Measurements from ENCODE around the gene CIROP.

The CIROP gene

GRCh38 chr14:23066368-23066767 lies 38.4 kb downstream of the CIROP start:
- DNase-seq: no peak

DNA sequence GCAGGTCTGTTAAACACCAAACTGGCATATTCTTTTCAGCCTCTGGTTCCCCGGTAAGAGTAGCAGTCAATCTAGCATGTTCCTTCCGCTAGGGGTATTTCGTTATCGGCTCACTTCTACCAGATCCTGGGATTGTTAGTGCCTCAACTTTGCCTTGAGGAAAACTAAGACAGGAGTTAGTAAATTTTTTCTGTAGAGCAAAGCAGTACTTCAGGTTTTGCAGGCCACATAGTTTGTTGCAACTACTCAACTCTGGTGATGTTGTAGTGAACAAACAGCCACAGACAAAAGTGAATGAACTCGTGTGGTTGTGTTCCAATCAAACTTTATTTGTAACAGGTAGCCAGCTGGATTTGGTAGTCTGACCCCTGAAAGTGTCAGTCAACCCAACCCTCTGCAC lies 41.2 kb downstream of the CIROP start:
- no peak for DNase-seq

- DNase-seq: no peak
These were observed 42.8 kb downstream of the CIROP start for GRCh38 chr14:23062002-23062401.

DNA sequence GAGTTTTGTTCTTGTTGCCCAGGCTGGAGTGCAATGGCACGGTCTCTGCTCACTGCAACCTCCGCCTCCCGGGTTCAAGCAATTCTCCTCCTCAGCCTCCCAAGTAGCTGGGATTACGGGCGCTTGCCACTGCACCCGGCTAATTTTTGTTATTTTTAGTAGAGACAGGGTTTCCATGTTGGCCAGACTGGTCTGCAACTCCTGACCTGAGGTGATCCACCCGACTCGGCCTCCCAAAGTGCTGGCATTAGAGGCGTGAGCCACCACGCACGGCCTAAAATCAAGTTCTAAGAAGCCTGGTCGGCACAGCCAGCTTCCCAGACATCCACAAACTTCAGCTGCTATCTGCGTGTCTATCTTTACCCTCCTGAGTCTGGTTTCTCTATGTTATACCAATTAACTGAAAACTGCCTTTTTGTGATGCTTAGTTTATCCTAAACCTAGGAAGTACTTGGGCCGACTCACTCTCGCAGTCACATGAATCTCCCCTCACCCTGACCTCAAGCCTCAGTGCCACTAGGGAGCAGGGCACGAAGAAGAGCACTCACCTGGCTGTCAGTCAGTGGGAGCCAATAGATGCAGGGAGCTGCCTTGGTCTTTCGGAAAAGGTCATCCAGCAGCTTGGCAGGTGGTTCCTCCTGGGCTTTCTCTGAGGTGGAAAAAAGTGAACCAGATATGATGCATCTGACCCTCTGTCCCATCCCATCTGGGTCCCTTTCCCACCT lies 44.1 kb downstream of the CIROP start:
- DNase-seq: no peak

GRCh38 chr14:23058654-23059504 lies 45.9 kb downstream of the CIROP start:
- DNase-seq: no peak

GRCh38 chr14:23057757-23058653 lies 46.8 kb downstream of the CIROP start:
- no peak for DNase-seq

GRCh38 chr14:23056956-23057756 lies 47.6 kb downstream of the CIROP start, which contains the start of gene CDH24:
Gene CDH24 (minus strand): TSS chr14:23057520. CDS start chr14:23055733, 1,787 bp downstream.
- no peak for DNase-seq

GRCh38 chr14:23056145-23056955 lies 48.4 kb downstream of the CIROP start:
- DNase-seq: no peak

- no peak for DNase-seq
These were observed 49.1 kb downstream of the CIROP start for GRCh38 chr14:23055621-23056144.

DNA sequence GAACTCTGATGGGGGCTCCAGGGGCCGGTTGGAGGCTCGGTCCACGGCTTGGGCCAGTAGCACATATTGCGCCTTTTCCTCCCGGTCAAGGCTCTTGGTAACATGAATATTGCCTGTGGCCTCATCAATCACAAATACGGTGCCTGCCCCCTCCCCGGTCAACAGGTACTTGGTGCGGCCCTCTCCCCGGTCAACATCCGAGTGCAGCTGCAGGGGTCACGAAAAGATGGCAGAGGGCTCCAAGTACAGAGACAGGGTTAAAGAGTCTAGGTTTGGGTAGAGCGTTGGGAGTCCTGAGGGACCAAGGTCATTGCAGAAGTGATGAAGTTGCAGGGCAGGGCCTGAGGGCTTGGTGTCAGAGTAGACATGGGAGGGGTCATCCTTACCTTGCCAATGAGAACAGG lies 49.6 kb downstream of the CIROP start:
- DNase-seq: no peak

DNA sequence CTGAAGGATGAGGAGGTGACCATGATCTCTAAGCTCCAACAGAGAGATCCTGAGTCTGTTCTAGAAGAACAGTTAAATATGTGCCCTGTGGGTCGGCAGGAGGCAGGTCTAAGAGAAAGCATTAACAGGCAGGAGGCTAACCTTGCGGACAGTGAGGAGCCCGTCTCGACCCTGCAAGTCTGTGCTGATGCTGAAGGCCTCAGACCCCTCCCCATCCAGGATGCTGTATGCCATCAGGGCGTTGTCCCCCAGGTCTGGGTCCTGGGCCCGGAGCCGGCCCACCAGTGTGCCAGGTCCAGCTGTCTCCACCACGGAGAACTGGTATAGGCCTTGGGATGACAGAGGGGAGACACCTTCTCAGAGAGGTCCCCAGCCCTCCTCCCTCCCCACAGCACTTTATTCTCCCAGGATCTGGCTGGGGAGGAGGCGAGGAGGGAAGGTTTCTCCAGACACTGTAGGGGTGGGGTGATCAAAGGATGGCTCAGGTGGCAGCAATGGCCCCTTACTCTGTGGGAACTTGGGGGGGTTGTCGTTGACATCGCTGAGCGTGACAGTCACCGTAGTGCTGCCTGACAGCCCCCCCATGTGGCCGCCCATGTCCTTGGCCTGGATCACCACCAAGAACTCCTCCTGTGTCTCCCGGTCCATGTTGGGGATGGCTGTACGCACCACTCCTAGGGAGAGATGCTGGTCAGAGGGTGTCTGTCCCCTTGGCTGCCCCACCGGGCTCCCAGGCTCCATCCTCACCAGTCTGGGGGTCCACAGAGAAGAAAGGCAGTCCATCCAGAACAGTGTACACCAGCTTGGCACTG lies 50.6 kb downstream of the CIROP start:
- DNase-seq: no peak

DNA sequence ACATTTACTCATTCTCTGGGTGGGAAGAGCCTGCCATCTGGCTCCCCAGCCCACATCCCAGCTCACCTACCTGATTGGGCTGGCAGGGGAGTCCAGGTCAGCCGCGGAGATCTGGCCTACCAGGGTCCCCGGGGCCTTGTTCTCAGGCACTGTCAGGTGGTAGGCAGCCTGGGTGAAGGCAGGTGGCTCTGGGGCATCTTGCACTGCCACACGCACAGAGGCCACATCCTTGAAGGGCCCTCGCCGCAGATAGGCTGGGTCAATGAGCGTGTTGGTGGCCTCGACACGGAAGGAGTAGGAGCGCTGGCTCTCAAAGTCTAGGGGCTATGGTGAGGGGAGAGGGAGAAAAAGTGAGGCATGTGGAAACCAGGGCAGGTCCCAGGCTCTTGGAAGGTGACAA lies 51.4 kb downstream of the CIROP start:
- DNase-seq: no peak

- DNase-seq: no peak
These were observed 52.1 kb downstream of the CIROP start for GRCh38 chr14:23052671-23053070.

DNA sequence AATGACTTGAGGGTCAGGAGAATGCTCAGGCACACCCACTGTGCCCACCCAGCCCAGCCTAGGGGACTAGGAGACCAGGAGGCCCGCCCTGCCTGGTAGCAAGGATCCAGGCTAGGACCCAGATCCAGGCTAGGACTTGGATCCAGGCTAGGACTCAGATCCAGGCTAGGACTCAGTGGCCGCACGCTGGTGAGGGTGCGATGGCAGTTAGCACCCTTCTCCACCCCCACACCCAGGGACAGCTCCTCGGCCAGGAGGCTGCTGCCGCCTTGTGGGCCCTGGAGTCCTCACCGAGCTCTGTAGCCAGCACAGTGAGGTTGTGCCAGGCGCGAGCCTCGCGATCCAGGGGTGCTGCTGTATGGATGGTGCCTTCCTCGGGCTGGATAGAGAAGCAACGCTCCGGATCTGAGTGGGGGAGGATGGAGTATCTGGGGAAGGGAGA lies 52.6 kb downstream of the CIROP start:
- DNase-seq: no peak

DNA sequence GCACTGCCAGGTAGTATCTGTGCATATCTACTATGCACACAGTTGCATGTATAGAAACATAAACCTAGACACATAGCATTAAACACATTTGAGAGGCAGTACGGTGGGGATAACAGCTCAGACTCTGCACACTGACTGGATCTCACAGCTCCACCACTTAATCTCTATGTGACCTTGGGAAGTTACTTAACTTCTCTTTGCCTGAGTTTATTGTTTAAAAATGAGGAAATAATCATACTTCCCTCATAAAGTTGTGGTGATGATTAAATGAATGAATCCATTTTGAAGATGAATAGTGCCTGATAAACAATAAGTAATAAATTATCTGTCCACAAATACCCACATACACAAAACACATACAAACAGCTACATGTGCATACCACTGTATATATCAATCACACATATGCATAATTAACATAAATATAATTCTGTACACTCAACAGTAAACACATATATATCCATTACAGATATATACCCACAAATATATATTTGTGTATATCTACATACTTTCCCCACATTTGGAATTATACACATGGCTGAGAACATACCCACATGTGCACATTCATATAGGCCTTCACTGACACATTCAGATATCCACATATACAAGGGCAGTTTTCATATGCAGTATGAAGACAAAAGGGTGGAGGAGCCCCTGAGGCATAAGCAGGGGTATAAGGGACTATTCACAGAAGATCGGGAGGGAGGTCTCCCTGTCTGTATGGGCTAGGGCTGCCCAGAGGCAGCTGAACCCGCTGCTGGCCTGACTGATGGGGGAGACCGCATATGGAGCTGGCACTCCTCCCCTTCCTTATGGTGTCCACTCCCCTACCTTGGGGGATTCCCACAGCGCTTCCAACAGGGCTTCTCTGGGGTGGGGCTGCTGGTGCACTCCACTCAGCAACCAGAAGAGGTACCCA lies 53.4 kb downstream of the CIROP start:
- DNase-seq: no peak

Data from SHP77 (cell line).